GM12865 (cell line): ENCODE results near the gene EPB41L2.

ENCODE experiments used
- DNase-seq: peaks from one replicate; pipeline ENCODE4 v3.0.0; 2010; ENCODE audit warnings: low read depth
- H3K4me3 ChIP-seq: 2 replicates; pipeline ENCODE4 v1.5.1; 2011; ENCODE audit warnings: mild to moderate bottlenecking, low read depth, low read length, control low read depth
- TF ChIP-seq, protein P1 (sequence below): IDR thresholded peaks from 2 replicates; pipeline ENCODE4 v1.5.1; 2011; ENCODE audit warnings: low read length, control low read depth, low read depth, inconsistent platforms; ENCODE audit not compliant: insufficient read depth; ENCODE audit errors: missing control alignments

Gene EPB41L2

DNA sequence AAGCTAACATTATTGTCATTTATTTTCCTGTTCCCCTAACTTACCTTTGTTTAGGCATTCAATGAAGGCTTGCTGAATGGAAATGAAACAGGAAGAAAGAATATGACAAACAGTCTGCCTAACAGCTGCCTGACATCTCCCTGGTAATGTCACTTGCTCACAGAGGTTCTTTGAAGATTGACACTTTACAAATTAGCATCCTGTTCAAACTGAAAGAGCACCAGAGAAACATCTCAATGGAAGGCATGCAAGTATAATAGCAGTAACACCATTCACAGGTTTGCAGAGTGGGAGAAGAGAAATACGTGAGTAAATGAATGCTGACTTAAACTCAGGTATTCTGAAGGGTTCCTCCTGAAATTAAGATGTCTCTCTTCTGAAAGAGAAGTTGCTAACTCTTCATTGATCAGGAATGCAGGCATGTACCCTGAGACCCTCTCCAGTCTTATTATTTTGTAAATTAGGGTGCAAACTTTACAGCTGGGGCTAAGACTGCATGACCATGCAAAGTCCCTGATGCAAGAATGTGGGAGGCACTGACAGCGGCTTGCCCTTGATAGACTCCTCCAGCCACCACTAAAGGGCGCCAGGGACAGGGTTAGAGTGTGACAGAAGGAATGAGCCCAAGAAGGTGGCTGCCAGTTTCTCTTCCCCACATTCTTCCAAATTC is 237.1 kb downstream of the EPB41L2 start:
- TF ChIP-seq, protein P1, sequence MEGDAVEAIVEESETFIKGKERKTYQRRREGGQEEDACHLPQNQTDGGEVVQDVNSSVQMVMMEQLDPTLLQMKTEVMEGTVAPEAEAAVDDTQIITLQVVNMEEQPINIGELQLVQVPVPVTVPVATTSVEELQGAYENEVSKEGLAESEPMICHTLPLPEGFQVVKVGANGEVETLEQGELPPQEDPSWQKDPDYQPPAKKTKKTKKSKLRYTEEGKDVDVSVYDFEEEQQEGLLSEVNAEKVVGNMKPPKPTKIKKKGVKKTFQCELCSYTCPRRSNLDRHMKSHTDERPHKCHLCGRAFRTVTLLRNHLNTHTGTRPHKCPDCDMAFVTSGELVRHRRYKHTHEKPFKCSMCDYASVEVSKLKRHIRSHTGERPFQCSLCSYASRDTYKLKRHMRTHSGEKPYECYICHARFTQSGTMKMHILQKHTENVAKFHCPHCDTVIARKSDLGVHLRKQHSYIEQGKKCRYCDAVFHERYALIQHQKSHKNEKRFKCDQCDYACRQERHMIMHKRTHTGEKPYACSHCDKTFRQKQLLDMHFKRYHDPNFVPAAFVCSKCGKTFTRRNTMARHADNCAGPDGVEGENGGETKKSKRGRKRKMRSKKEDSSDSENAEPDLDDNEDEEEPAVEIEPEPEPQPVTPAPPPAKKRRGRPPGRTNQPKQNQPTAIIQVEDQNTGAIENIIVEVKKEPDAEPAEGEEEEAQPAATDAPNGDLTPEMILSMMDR, result no peak
- H3K4me3 ChIP-seq, result no peak overlapping the region
- peak; percentile 5 for DNase-seq

DNA sequence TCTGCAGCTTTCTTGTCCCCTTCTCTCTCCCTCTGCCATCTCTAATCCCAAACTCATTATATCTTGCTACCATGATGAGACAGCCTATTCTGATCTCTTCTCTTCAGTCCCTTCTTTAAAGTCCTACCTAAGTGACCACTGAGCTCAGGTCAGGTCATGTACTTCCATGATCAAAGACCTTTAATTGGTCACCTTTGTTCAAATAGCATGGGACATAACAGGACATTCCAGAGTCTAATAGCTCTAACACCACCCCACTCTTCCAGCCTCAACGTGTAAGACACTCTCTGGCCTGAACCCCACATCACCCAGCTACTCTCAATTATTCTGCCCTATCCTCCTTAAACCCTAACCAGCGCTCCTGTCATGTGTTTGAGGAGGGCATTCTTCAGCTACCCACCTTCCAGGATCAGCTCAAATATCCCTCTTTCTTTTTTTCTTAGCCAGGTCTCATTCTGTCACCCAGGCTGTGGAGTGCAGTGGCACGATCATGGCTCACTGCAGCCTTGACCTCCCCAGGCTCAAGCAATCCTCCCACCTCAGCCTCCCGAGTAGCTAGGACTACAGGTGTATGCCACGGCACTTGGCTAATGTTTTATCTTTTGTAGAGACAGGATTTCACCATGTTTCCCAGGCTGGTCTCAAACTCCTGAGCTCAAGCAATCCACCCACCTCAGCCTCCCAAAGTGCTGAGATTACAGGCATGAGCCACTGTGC is 237.9 kb downstream of the EPB41L2 start:
- no peak overlapping the region for H3K4me3 ChIP-seq
- TF ChIP-seq, protein P1, result no peak
- no peak for DNase-seq

DNA sequence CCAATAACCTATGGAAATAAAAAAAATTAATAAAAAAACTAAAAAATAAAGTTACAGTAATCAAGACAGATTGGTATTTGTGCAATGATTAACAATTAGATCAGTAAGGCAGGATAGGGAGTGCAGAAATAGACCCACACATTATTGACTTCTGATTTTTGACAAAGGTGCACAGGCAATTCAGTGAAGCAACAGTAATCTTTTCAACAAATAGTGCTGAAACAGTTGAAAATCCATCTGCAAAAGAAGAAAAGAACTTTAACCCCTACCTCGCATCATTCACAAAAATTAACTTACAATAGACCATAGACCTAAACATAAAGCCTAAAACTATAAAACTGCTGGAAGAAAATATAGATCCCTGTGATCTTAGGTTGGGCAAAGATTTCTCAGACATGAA is 240.3 kb downstream of the EPB41L2 start:
- DNase-seq, result no peak
- TF ChIP-seq, protein P1, result no peak
- no peak overlapping the region for H3K4me3 ChIP-seq

DNA sequence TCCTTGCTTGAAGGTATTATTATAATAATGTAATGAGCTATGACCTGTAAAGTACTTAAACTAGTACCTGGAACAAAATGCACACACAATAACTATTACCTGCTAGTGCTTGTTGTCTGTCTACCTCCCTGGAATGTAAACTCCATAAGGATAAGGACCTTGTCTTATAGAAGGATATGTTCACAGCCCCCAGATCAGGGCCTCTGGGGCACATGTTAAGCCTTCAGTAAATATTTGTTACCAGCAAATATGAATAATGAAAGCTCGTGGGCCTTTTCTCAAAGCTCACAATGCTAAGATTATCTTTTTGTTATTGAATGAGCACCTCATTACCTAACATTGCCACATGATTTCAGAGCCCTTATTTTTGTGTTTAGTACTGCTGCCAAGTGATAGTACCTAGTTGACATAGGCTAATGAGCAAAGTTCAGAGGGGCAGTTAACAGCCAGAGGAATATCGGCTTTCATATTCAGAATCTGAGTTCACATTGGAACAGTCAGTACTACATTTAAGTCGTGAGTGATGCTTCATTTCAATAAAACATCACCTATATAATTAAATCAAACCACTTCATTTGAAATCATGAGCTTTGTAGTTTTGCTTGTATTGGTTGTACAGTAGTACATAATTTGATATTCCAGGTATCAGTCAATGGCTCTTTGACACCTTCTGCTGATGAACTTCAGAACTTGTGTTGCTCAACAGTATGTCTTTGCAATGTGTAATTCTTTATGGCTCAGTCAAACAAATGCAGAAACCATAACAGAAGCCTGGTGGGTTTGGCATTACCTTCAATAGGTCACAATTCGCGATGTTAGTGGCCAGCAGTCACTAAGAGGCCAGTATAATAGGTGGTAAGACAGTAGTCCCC is 247.6 kb downstream of the EPB41L2 start:
- no peak overlapping the region for H3K4me3 ChIP-seq
- no peak for DNase-seq

DNA sequence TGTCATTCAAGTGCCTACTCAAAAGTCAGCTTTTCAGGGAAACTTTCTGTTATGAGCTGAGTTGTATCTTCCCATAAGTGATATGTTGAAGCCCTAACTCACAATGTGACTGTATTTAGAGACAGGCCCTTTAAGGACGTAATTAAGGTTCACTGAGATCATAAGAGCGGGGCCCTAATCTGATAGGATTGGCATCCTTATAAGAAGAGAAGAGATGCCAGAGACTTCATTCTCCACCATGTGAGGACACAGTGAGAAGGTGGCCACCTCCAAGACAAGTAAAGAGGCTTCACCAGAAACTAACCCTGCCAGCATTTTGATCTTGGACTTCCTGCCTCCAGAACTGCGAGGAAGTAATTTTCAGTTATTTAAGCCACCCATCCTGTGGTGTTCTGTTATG is 248.5 kb downstream of the EPB41L2 start:
- H3K4me3 ChIP-seq, result no peak overlapping the region
- TF ChIP-seq, protein P1, result no peak
- DNase-seq, result no peak

More for the DNA sequence above, 247.6 kb downstream of the EPB41L2 start:
- TF ChIP-seq, protein P1, result no peak

DNA sequence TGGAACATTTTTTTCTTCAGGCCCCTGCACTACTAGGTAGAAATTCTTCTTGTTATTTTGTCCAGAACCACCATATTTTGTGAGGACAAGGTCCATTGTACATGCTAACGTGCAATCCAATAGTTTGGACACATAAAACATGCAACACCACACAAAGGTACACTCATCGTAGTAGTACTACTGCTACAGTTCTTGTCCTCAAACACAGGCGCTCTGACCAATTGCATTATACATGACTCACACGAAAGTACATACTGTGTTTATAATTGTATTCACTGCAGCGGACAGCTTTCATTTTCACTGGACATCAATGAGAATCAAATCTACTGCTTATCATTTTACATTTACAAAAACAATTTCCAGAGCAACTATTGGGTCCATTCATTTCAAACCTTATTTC is 251.1 kb downstream of the EPB41L2 start:
- no peak overlapping the region for H3K4me3 ChIP-seq
- no peak for DNase-seq
- TF ChIP-seq, protein P1, result no peak
